Neuronal stem cell (in vitro differentiated cells): ENCODE results near the gene CFAP210.

Source experiments
- DNase-seq: peaks from one replicate; pipeline ENCODE4 v3.0.0-alpha.2; 2013; ENCODE audit warnings: low spot score
- H2AFZ ChIP-seq: one replicate; pipeline ENCODE4 v1.6.1; 2013; ENCODE audit warnings: mild to moderate bottlenecking, low read length, inconsistent platforms
- H2AK5ac ChIP-seq: 2 replicates; pipeline ENCODE4 v1.6.1; 2013; ENCODE audit warnings: low read depth, mild to moderate bottlenecking, inconsistent platforms, low read length, moderate library complexity, mixed read lengths
- H2BK120ac ChIP-seq: 2 replicates; pipeline ENCODE4 v1.6.1; 2013; ENCODE audit warnings: low read depth, mild to moderate bottlenecking, inconsistent platforms, low read length, moderate library complexity, mixed read lengths
- H2BK12ac ChIP-seq: one replicate; pipeline ENCODE4 v1.6.1; 2013; ENCODE audit warnings: low read length, inconsistent platforms
- H2BK15ac ChIP-seq: 2 replicates; pipeline ENCODE4 v1.6.1; 2013; ENCODE audit warnings: mild to moderate bottlenecking, low read length, inconsistent platforms, mixed read lengths
- H2BK5ac ChIP-seq: one replicate; pipeline ENCODE4 v1.6.1; 2013; ENCODE audit warnings: inconsistent platforms, mild to moderate bottlenecking, low read length, moderate library complexity
- H3K14ac ChIP-seq: one replicate; pipeline ENCODE4 v1.6.1; 2013; ENCODE audit warnings: low read length, inconsistent platforms
- H3K18ac ChIP-seq: 2 replicates; pipeline ENCODE4 v1.6.1; 2013; ENCODE audit warnings: low read length, inconsistent platforms
- H3K23ac ChIP-seq: 2 replicates; pipeline ENCODE4 v1.6.1; 2013; ENCODE audit warnings: low read depth, mild to moderate bottlenecking, mixed read lengths, low read length, inconsistent platforms; ENCODE audit not compliant: poor library complexity
- H3K27ac ChIP-seq: replicated peaks from 3 replicates; pipeline ENCODE4 v1.5.1; 2013; ENCODE audit warnings: low read length, inconsistent platforms
- H3K27me3 ChIP-seq, 3 experiments: 2 replicates each; pipeline ENCODE4 v1.6.1; 2013; ENCODE audit warnings: low read length in 3 of 3, mild to moderate bottlenecking in 2 of 3, inconsistent platforms in 1 of 3, low read depth in 1 of 3, mixed read lengths in 1 of 3, moderate library complexity in 1 of 3; ENCODE audit not compliant: control insufficient read depth in 3 of 3, insufficient read depth in 3 of 3
- H3K36me3 ChIP-seq, 2 donors: replicated peaks in 1 of 2; 2 replicates each; pipeline ENCODE4 v1.6.1; 2013; ENCODE audit warnings: low read length in 2 of 2; ENCODE audit not compliant: control insufficient read depth in 2 of 2, insufficient read depth in 2 of 2
- H3K4ac ChIP-seq: 2 replicates; pipeline ENCODE4 v1.6.1; 2013; ENCODE audit warnings: inconsistent platforms, mild to moderate bottlenecking, low read length, moderate library complexity
- H3K4me1 ChIP-seq, 2 donors: 1 replicate in 1 of 2; 2 replicates in 1 of 2; pipeline ENCODE4 v1.6.1; 2013; ENCODE audit warnings: low read length in 2 of 2, low read depth in 1 of 2; ENCODE audit not compliant: control insufficient read depth in 2 of 2, insufficient read depth in 1 of 2
- H3K4me2 ChIP-seq: one replicate; pipeline ENCODE4 v1.6.1; 2013; ENCODE audit warnings: mild to moderate bottlenecking, low read length, inconsistent platforms; ENCODE audit not compliant: insufficient read depth, poor library complexity, severe bottlenecking
- H3K4me3 ChIP-seq, 2 donors: 2 replicates each; pipeline ENCODE4 v1.5.1; 2013; ENCODE audit warnings: low read length in 2 of 2, mild to moderate bottlenecking in 2 of 2, inconsistent platforms in 1 of 2, moderate library complexity in 1 of 2
- H3K79me1 ChIP-seq: one replicate; pipeline ENCODE4 v1.6.1; 2013; ENCODE audit warnings: low read depth, mild to moderate bottlenecking, inconsistent platforms, low read length, moderate library complexity
- H3K9ac ChIP-seq: one replicate; pipeline ENCODE4 v1.6.1; 2013; ENCODE audit warnings: mild to moderate bottlenecking, low read depth, low read length, inconsistent platforms; ENCODE audit not compliant: poor library complexity
- H3K9me3 ChIP-seq, 2 donors: replicated peaks in 1 of 2; 2 replicates each; pipeline versions ENCODE3 to v1.6.1; 2013; ENCODE audit warnings: low read length in 2 of 2, mild to moderate bottlenecking in 2 of 2, inconsistent platforms in 1 of 2, low read depth in 1 of 2, mixed read lengths in 1 of 2, moderate library complexity in 1 of 2; ENCODE audit not compliant: control insufficient read depth in 2 of 2, insufficient read depth in 1 of 2
- H4K8ac ChIP-seq: one replicate; pipeline ENCODE4 v1.6.1; 2013; ENCODE audit warnings: low read depth, mild to moderate bottlenecking, inconsistent platforms, low read length, moderate library complexity
- H4K91ac ChIP-seq: one replicate; pipeline ENCODE4 v1.6.1; 2013; ENCODE audit warnings: low read length, low read depth, mild to moderate bottlenecking, inconsistent platforms; ENCODE audit not compliant: poor library complexity
- WGBS, 2 donors: extraction: QIAGEN DNeasy Blood & Tissue Kit; methylation state at CpG; one replicate each; pipeline ENCODE4 v1.1.7; 2013; ENCODE audit warnings: missing lambda C conversion rate in 2 of 2, mixed read lengths in 1 of 2; ENCODE audit not compliant: insufficient read length in 2 of 2, insufficient replicate concordance in 1 of 2; ENCODE audit errors: extremely low coverage in 2 of 2; 5-methylcytosine and 5-hydroxymethylcytosine counted together

The CFAP210 gene

GRCh38 chr2:169684135-169684565 is 10.1 kb downstream of the CFAP210 start:
- H4K8ac ChIP-seq = no peak overlapping the region
- H3K27me3 ChIP-seq = no peaks in the 10 kb centered on the region

DNA sequence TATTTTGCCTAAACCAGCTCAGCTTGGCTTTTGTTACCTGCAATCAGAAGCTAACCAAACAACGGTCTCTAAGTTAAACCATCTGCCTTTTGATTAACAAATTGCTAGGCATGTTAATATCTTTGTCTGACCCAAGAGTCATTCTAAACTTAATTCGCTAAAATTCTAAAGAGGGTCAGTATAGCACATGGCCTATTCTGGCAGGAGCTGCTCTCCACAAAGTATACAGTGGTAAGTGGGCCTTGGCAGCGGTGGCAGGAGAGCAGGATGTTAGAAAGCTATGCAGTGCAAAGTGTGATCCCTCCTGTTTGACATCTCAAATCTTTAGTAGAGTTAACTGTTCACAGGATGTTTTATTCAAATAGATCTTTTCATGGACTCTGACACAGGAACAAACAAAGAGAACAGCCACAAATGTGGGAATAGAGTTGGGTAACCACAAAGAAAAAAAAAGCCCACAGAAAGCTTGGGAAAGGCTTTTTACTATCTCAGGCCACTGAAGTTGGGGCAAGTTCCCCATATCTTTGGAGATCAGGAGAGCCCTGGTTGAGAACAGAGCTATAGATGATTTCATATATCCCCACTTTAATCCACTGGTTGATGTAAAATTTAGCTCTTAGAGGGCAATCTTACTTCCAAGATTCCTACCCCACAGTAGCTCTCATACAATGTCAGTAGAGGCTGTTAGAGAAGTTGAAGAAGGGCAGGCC is 10.6 kb downstream of the CFAP210 start:
- Histone ChIP-seq H3K14ac (no peak overlapping the region), H3K4me2 (no peak overlapping the region), H4K8ac (no peak overlapping the region), H2AFZ (peak overlapping the region; percentile 58), H3K23ac (no peak overlapping the region), H3K4ac (no peak overlapping the region), H2BK120ac (no peak overlapping the region), H3K9me3 (peaks cover 0 to 15% of the 10 kb centered on the region in 2 donors), H2AK5ac (no peak overlapping the region), H3K27me3 (no peaks in the 10 kb centered on the region), H3K79me1 (no peaks in the 10 kb centered on the region), H4K91ac (no peak overlapping the region), H3K36me3 (no peaks in the 10 kb centered on the region), H2BK5ac (no peak overlapping the region), H2BK15ac (no peak overlapping the region), H3K9ac (no peak overlapping the region), H3K18ac (no peak overlapping the region), H3K27ac (no peak overlapping the region), H2BK12ac (no peak overlapping the region), H3K4me1 (no peaks in the 10 kb centered on the region), H3K4me3 (no peak overlapping the region)
- no peak for DNase-seq
- no CpG with 5 or more reads among the region's 3 CpGs for WGBS, 2 donors

More at GRCh38 chr2:169684135-169684565, 10.1 kb downstream of the CFAP210 start:
- Histone ChIP-seq H3K4me1 (no peaks in the 10 kb centered on the region), H3K18ac (no peak overlapping the region), H3K4ac (no peak overlapping the region), H3K27ac (no peak overlapping the region), H3K14ac (no peak overlapping the region), H2AFZ (peak overlapping the region; percentile 58), H2BK15ac (no peak overlapping the region), H3K9me3 (peaks cover 0 to 16% of the 10 kb centered on the region in 2 donors), H4K91ac (no peak overlapping the region), H3K4me3 (no peak overlapping the region), H2BK120ac (no peak overlapping the region), H3K79me1 (no peaks in the 10 kb centered on the region), H2BK5ac (no peak overlapping the region), H3K36me3 (no peaks in the 10 kb centered on the region), H3K4me2 (no peak overlapping the region), H2AK5ac (no peak overlapping the region), H3K9ac (no peak overlapping the region), H3K23ac (no peak overlapping the region), H2BK12ac (no peak overlapping the region)
- no peak for DNase-seq
- no CpG with 5 or more reads among the region's 3 CpGs for WGBS, 2 donors

DNA sequence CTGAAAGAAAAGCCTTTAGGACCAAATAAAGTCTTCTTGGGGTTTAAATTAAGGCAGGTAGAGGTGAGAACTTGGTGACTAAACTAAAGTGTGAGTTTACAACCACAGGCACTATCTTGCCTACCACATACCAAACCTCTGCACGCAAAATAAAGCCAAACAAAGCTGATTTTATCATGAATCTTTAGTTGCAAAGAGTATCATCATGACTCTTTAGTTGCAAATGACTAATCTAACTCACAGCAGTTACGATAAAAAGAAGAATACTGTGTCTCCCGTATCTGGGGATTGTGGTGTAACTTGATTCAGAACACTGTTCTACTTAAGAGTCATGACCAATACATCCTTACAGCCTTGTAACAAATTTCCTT is 11.2 kb downstream of the CFAP210 start:
- no peak for DNase-seq
- H2BK120ac ChIP-seq = no peak overlapping the region
- no peak overlapping the region for H2BK12ac ChIP-seq
- no peaks in the 10 kb centered on the region for H3K79me1 ChIP-seq
- H3K4me3 ChIP-seq = no peak overlapping the region
- H3K36me3 ChIP-seq = no peaks in the 10 kb centered on the region
- H3K23ac ChIP-seq = no peak overlapping the region
- no peak overlapping the region for H3K18ac ChIP-seq
- no peak overlapping the region for H4K91ac ChIP-seq
- no peak overlapping the region for H3K27ac ChIP-seq
- H3K4ac ChIP-seq = no peak overlapping the region
- no peak overlapping the region for H3K14ac ChIP-seq
- H3K27me3 ChIP-seq = no peaks in the 10 kb centered on the region
- no peaks in the 10 kb centered on the region for H3K4me1 ChIP-seq
- H2BK15ac ChIP-seq = no peak overlapping the region
- no peak overlapping the region for H2AK5ac ChIP-seq
- no peak overlapping the region for H3K9ac ChIP-seq
- WGBS, 2 donors = no CpG with 5 or more reads among the region's 3 CpGs
- peaks cover 0 to 10% of the 10 kb centered on the region in 2 donors for H3K9me3 ChIP-seq
- no peak overlapping the region for H4K8ac ChIP-seq
- H2AFZ ChIP-seq = peak overlapping the region; percentile 58
- no peak overlapping the region for H2BK5ac ChIP-seq
- H3K4me2 ChIP-seq = no peak overlapping the region

GRCh38 chr2:169676850-169677249 is 17.4 kb downstream of the CFAP210 start:
- no peak overlapping the region for H2BK5ac ChIP-seq
- no peak overlapping the region for H3K14ac ChIP-seq
- H3K18ac ChIP-seq = no peak overlapping the region
- peaks cover 0 to 3% of the 10 kb centered on the region in 2 donors for H3K4me1 ChIP-seq
- no peak overlapping the region for H2AK5ac ChIP-seq
- H2AFZ ChIP-seq = peak overlapping the region; percentile 56
- DNase-seq = no peak
- no peak overlapping the region for H4K91ac ChIP-seq
- no peak overlapping the region for H3K4me3 ChIP-seq
- H3K4me2 ChIP-seq = no peak overlapping the region
- H2BK12ac ChIP-seq = no peak overlapping the region
- WGBS, 2 donors = no CpG with 5 or more reads among the region's 6 CpGs
- H4K8ac ChIP-seq = no peak overlapping the region
- no peak overlapping the region for H3K4ac ChIP-seq
- no peaks in the 10 kb centered on the region for H3K79me1 ChIP-seq
- peak overlapping the region; percentile 1 for H3K9ac ChIP-seq
- H3K36me3 ChIP-seq = no peaks in the 10 kb centered on the region
- H2BK120ac ChIP-seq = no peak overlapping the region
- H2BK15ac ChIP-seq = no peak overlapping the region
- no peak overlapping the region for H3K27ac ChIP-seq
- H3K9me3 ChIP-seq = peaks cover 0 to 8% of the 10 kb centered on the region in 2 donors
- H3K27me3 ChIP-seq = no peaks in the 10 kb centered on the region
- H3K23ac ChIP-seq = no peak overlapping the region
